Mesothelial cell of epicardium (in vitro differentiated cells): ENCODE results near the gene CRYBG1. TPM values are rescaled to one million over a fixed set of nuclear protein-coding genes. Genes with fewer than 3 reads are reported as not detected.

Experiments used
- DNase-seq, 2 experiments: peaks; one replicate each; pipeline ENCODE4 v3.0.0; 2021; ENCODE audit warnings: low spot score in 2 of 2; ENCODE audit not compliant: unreplicated experiment in 2 of 2
- H3K27ac Mint-ChIP-seq: 2 replicates; pipeline ENCODE4 v1.8.0; 2021; ENCODE audit warnings: mixed read lengths
- H3K27me3 Mint-ChIP-seq: 2 replicates; pipeline ENCODE4 v1.8.0; 2021; ENCODE audit warnings: low read depth, mixed read lengths
- H3K36me3 Mint-ChIP-seq: 2 replicates; pipeline ENCODE4 v1.8.0; 2021; ENCODE audit warnings: mixed read lengths
- H3K4me1 Mint-ChIP-seq: 2 replicates; pipeline ENCODE4 v1.8.0; 2021; ENCODE audit warnings: mixed read lengths
- H3K4me3 Mint-ChIP-seq: 2 replicates; pipeline ENCODE4 v1.8.0; 2021; ENCODE audit warnings: mild to moderate bottlenecking, moderate library complexity, mixed read lengths
- H3K9me3 Mint-ChIP-seq: 2 replicates; pipeline ENCODE4 v1.8.0; 2021; ENCODE audit warnings: mixed read lengths
- CTCF ChIP-seq: fragments of 200-600 bp; sonication (generic); IDR thresholded peaks from one replicate; pipeline ENCODE4 v1.5.0; 2021; ENCODE audit warnings: antibody characterized with exemption; ENCODE audit not compliant: unreplicated experiment
- total RNA-seq: library from RNA; stranded (reverse); gene quantifications from 3 replicates; pipeline ENCODE4 v1.2.1, GENCODE V29; 2021

The CRYBG1 gene
- total RNA-seq, 1 donor from 2014 or later = 0.74 TPM

- Mint-ChIP-seq H3K36me3 (no peaks in the 10 kb centered on the region), H3K27ac (no peak overlapping the region)
These were observed 129.5 kb downstream of the CRYBG1 start for GRCh38 chr6:106490030-106490429.

GRCh38 chr6:106490436-106490835, 129.9 kb downstream of the CRYBG1 start:
- no peaks in the 10 kb centered on the region for H3K36me3 Mint-ChIP-seq
- H3K27ac Mint-ChIP-seq = no peak overlapping the region
- DNase-seq = no peak
- peaks cover 15% of the 10 kb centered on the region for H3K9me3 Mint-ChIP-seq
- no peak for TF ChIP-seq CTCF
- peaks cover 36% of the 10 kb centered on the region for H3K27me3 Mint-ChIP-seq
- H3K4me3 Mint-ChIP-seq = no peak overlapping the region
- H3K4me1 Mint-ChIP-seq = peaks cover 3% of the 10 kb centered on the region

More at GRCh38 chr6:106490030-106490429, 129.5 kb downstream of the CRYBG1 start:
- TF ChIP-seq CTCF = no peak
- peaks cover 35% of the 10 kb centered on the region for H3K27me3 Mint-ChIP-seq
- no peak overlapping the region for H3K4me3 Mint-ChIP-seq
- no peak for DNase-seq
- H3K4me1 Mint-ChIP-seq = peaks cover 2% of the 10 kb centered on the region
- H3K9me3 Mint-ChIP-seq = peaks cover 17% of the 10 kb centered on the region

- no peak overlapping the region for H3K27ac Mint-ChIP-seq
- H3K9me3 Mint-ChIP-seq = peaks cover 10% of the 10 kb centered on the region
- no peak for TF ChIP-seq CTCF
- H3K27me3 Mint-ChIP-seq = peaks cover 31% of the 10 kb centered on the region
- H3K4me1 Mint-ChIP-seq = peaks cover 3% of the 10 kb centered on the region
- H3K4me3 Mint-ChIP-seq = no peak overlapping the region
- H3K36me3 Mint-ChIP-seq = no peaks in the 10 kb centered on the region
- DNase-seq = no peak
These were observed 130.5 kb downstream of the CRYBG1 start for GRCh38 chr6:106490974-106491373.

- Mint-ChIP-seq H3K27me3 (peaks cover 30% of the 10 kb centered on the region), H3K4me1 (peaks cover 3% of the 10 kb centered on the region), H3K4me3 (no peak overlapping the region), H3K9me3 (peaks cover 5% of the 10 kb centered on the region), H3K36me3 (no peaks in the 10 kb centered on the region), H3K27ac (no peak overlapping the region)
- TF ChIP-seq CTCF = no peak
- no peak for DNase-seq
These were observed 134.5 kb downstream of the CRYBG1 start for GRCh38 chr6:106495014-106495413.

GRCh38 chr6:106496823-106497222, 136.3 kb downstream of the CRYBG1 start:
- no peak overlapping the region for H3K27ac Mint-ChIP-seq
- TF ChIP-seq CTCF = no peak
- peaks cover 3% of the 10 kb centered on the region for H3K4me1 Mint-ChIP-seq
- peaks cover 24% of the 10 kb centered on the region for H3K27me3 Mint-ChIP-seq
- DNase-seq = no peak
- H3K36me3 Mint-ChIP-seq = no peaks in the 10 kb centered on the region
- peaks cover 5% of the 10 kb centered on the region for H3K9me3 Mint-ChIP-seq
- H3K4me3 Mint-ChIP-seq = no peak overlapping the region

- no peak for TF ChIP-seq CTCF
- no peak overlapping the region for H3K27ac Mint-ChIP-seq
- no peak for DNase-seq
- H3K9me3 Mint-ChIP-seq = peaks cover 5% of the 10 kb centered on the region
- H3K36me3 Mint-ChIP-seq = no peaks in the 10 kb centered on the region
- no peak overlapping the region for H3K4me3 Mint-ChIP-seq
- peaks cover 21% of the 10 kb centered on the region for H3K27me3 Mint-ChIP-seq
- H3K4me1 Mint-ChIP-seq = no peaks in the 10 kb centered on the region
These were observed 141.4 kb downstream of the CRYBG1 start for GRCh38 chr6:106501960-106502371.
